ENCODE results near the gene TTC23.

Gene TTC23

DNA sequence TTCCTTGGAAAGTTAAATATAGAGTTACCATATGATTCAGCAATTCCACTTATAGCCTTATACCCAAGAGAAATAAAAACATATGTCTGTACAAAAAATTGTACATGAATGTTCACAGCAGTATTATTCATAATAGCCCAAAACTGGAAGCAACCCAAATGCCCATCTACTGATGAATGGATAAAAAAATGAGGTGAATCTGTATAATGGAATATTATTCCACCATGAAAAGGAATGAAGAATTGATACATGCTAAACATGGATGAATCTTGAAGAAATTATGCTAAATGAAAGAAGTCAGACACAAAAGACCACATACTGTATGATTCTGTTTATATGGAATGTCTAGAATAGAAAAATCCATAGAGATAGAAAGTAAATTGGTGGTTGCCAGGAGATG is 61.4 kb downstream of the TTC23 start:
- no peak for DNase-seq

DNA sequence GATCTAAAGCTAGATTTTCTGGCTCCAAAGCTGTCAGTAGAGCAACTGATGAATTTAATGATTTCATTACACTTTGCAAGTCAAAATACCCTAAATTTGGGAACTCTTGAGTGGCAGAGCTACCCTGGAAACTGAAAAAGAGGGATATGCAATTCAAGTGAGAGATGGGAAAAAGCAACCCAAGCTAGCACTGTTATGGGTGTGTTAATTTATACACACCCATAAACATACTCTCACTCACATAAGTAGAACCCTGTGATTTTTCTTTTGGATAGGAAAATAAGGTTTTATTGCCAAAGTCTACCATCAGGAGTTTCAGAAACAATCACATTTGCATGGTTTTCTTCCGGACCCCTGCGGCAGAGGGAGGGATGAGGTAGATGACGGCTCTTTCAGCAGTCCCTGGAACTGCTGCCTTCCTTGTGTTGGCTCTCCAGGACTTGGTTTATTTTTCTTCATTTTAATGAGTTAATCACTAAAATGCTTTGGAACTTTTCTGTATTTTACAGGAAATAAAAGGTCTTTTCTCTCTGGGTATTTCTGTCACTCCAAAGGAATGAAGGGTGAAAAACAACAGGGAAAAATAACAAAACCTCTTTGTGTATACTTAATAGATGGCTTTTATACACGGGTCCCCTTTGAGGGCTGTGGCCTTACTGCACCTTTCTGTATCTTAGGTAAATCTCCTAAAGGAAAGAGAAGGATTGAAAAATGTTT is 63.8 kb downstream of the TTC23 start:
- DNase-seq = no peak

DNA sequence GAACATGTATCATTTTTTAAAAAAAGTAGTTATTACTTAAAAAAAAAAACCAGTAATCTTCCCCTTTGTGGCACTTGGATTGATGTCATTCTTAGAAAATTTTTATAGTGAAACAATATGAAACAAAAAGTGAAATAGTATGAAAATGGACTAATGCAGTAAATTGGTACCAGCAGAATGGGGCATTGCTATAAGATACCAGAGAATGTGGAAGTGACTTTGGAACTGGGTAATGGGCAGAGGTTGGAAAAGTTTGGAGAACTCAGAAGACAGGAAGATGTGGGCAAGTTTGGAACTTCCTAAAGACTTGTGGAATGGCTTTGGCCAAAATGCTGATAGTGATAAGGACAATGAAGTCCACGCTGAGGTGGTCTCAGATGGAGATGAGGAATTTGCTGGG is 66.6 kb downstream of the TTC23 start:
- no peak for DNase-seq

GRCh38 chr15:99181545-99181971 is 67.8 kb downstream of the TTC23 start:
- DNase-seq = no peak

DNA sequence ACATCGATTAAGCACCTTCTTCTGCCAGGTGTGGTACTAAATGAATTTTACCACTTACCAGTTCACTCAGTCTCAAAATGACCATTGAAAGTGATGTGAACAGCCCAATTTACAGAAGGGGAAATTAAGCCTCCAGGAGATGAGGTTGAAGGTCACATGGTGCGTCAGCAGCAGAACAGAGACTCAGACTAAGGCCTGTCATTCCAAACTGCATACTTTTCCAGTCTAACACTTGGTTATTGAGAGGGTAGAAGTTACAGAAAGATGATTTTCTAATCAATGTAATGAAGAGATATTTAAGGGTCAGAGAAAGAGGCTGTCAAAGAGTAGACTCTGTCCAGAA is 68.4 kb downstream of the TTC23 start:
- no peak for DNase-seq

GRCh38 chr15:99180086-99180963 is 69.1 kb downstream of the TTC23 start:
- DNase-seq = no peak

DNA sequence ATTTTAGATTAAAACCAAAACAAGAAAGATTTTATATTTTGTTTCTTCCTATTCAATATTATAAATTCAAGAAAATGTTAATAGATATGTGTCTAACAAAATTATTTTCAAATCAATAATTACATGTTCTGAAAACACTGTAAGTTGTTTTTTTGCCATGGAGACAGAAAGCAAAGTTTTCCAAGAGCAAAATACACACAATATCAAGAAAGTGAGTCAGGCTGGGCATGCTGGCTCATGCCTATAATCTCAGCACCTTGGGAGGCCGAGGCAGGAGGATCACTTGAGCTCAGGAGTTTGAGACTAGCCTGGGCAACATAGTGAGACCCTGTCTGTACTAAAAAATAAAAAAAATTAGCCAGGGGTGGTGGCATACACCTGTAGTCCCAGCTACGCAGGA is 71.7 kb downstream of the TTC23 start:
- no peak for DNase-seq

GRCh38 chr15:99176757-99177156 is 72.6 kb downstream of the TTC23 start:
- no peak for DNase-seq

DNA sequence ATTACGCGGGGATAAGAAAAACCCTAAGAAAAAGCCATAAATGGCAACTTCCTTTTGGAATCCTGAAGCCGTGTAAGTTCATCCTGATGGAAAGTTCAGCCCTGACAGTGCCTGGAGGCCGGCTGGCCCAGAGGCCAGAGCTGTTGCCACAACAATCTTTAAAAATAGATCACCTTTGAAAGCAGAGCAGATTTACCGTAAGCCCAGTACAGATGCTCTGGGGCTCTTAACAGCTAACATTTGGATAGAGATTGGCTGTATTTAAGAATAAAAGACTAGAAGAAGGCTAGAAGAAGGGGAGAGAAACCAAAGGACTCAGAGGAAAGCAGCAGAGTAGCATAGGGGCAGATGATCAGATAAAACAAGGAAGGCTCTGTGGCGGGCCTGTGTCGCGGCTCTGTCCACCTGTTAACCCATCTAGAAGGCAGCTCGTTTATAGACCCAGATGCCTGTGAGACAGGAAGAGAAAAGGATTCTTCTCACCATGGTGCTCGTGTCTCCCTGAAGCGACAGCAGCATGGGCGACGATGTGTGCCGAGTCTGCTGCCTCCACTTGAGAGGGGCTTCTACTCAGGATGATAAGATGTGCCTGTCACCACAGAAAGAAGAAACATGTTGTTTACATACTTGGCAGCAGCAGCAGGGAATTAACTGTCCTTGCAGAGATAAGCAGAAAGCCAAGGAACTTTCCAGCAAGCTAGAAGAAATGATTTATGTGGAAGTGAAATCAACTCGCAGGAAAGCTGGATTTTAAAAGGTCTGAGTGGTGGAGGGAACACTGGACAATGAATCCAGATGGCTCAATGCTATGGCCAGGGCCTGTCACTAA is 74.6 kb downstream of the TTC23 start:
- DNase-seq = no peak

GRCh38 chr15:99172989-99173388 is 76.4 kb downstream of the TTC23 start:
- DNase-seq = no peak

- DNase-seq = no peak
These were observed 77.2 kb downstream of the TTC23 start for GRCh38 chr15:99172171-99172570.

GRCh38 chr15:99170476-99171065 is 78.8 kb downstream of the TTC23 start:
- no peak for DNase-seq

GRCh38 chr15:99169769-99170311 is 79.5 kb downstream of the TTC23 start:
- no peak for DNase-seq

DNA sequence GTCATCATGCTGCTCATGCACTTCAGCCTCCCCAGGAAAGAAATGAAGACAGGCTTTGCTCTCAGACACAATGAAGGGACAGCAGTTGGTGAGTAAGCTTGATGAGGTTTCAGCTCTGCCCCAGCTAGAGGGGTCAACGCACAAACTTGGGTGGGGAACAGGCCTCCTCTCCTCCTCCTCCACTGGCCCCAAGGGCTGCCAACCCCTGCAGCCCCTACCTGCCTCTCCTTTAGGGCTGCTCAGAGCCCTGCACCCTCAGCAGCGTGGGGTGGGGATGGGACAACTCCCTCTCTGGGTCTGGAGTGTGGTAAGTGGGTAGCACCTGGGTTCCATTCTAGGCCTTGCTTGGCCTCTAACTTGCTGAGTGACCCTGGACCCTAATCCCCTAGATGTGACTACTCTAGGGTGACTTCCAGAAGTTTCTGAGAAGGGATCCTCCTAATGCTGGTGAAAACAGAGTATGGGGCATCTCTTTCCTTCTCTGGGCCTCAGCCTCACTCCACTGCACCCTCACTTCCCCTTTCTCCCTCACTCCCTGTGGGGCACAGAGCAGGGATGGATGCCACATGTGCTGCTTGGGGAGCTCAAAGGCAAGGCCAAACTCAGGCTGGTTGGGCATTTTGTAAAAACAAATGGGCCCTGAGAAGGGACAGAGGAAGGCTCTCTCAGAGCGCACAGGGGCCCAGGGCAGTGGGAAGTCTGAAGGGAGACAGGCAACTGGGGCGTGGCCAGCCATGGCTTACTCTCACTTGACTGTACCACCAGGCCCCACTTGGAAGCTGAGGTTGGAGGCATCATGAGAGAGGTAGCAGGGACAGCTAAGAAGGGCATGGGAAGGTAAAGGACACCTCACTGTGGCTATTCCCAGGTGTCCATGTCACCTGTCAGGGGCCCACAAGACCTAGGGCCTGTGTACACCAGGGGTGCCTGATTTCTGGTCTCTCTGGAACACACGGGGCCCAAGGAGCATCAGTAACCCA is 80.5 kb downstream of the TTC23 start:
- DNase-seq = no peak

DNA sequence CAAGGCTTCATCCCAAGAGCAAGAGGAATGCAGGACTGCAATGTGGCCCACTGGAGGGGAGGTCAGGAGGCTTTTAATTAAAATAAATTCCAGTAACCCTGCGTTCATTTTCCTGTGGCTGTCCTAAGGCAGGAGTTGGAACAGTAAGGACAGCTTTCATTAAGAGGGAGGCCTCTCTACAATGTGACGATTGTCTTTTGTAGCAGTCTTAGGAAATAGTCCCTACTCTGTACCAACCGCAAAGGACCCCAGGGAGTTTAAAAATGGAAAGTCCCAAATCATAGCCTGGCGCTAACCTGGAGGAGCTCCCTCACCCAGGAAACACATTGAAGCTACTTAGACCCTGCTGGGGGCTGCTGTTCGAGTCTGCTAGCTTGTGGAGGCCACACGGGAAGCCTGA is 81.7 kb downstream of the TTC23 start:
- no peak for DNase-seq

DNA sequence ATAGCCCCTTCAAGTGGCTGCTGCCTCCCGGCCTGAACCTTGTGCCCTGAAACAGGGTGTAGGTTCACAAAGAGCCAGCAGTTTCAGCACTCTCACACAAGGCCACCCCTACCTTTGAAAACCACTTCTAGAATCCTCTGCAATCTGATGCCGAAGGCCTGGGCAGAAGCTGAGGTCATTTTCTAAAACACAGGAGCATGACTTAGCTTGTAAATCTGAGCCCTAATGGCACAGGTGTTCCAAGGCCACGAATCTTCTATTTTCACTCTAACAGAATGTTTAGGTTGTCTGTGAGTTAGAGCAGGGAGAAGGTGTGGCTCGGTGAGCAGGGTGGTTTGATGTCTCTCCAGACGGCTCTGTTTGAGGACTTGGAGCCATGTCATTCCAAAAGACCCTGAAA is 82.2 kb downstream of the TTC23 start:
- no peak for DNase-seq

GRCh38 chr15:99165956-99166689 is 83.3 kb downstream of the TTC23 start:
- DNase-seq = no peak

- DNase-seq = no peak
These were observed 84.2 kb downstream of the TTC23 start for GRCh38 chr15:99165020-99165790.

- DNase-seq = no peak
These were observed 85.3 kb downstream of the TTC23 start for GRCh38 chr15:99164119-99164518.
